Mesenteric fat pad (tissue), 1 donor: ENCODE measurements around the gene OIP5. TPM values are rescaled to one million over a fixed set of nuclear protein-coding genes. Genes with fewer than 3 reads are reported as not detected.
"Not testable (repeated sequence)": the region's sequence is repeated elsewhere in the genome, so short reads cannot be mapped to it uniquely, and the experiment has no call there.

Experiments
- DNase-seq: peaks from one replicate; pipeline ENCODE4 v3.0.0-alpha.2; 2020; ENCODE audit warnings: low spot score
- total RNA-seq: library from RNA; stranded (reverse); fragmentation: NEBNext Ultra II Directional; extraction: Animal tissue kit (Norgen Biotek cat#: 25700); gene quantifications from one replicate; pipeline ENCODE4 v1.2.1, GENCODE V29; 2021
- donor health status: DM: yes; HTN: yes; CAD: no.

The OIP5 gene
- total RNA-seq, 1 donor from 2014 or later = not detected

GRCh38 chr15:41260924-41261323, 71.5 kb downstream of the OIP5 start:
- not testable (repeated sequence) for DNase-seq

- no peak for DNase-seq
Measured at GRCh38 chr15:41259546-41260189, 72.7 kb downstream of the OIP5 start.

Other genes with a start within 250 kb of the OIP5 start
- 27.2 TPM for gene INO80, start 216.3 kb downstream of the OIP5 start, total RNA-seq
- not detected for gene EXD1, start 101.8 kb downstream of the OIP5 start, total RNA-seq
- gene CHP1, start 101.3 kb downstream of the OIP5 start, total RNA-seq = 128 TPM
- 1.6 TPM for gene NUSAP1, start 290 bp upstream of the OIP5 start, total RNA-seq
- gene NDUFAF1, start 69.9 kb upstream of the OIP5 start, total RNA-seq = 13.8 TPM
- 26.8 TPM for gene RTF1, start 84.5 kb upstream of the OIP5 start, total RNA-seq
- gene ITPKA, start 161.3 kb upstream of the OIP5 start, total RNA-seq = 0.16 TPM
- gene LTK, start 181.2 kb upstream of the OIP5 start, total RNA-seq = 0.77 TPM
- 26.7 TPM for gene RPAP1, start 211.7 kb upstream of the OIP5 start, total RNA-seq
- gene TYRO3, start 226.6 kb upstream of the OIP5 start, total RNA-seq = 63.4 TPM